Skeletal muscle satellite cell (primary cell): ENCODE results near the gene NDUFB4.
"Not testable (repeated sequence)": the region's sequence is repeated elsewhere in the genome, so short reads cannot be mapped to it uniquely, and the experiment has no call there.

Experiments used
- H3K27me3 ChIP-seq: 2 replicates; pipeline ENCODE4 v1.7.0; 2013; ENCODE audit warnings: low read length; ENCODE audit not compliant: control insufficient read depth, insufficient read depth
- H3K36me3 ChIP-seq: 2 replicates; pipeline ENCODE4 v1.7.0; 2013; ENCODE audit warnings: mild to moderate bottlenecking, control low read depth, low read length; ENCODE audit not compliant: insufficient read depth
- H3K4me1 ChIP-seq: 2 replicates; pipeline ENCODE4 v1.7.0; 2013; ENCODE audit warnings: low read length; ENCODE audit not compliant: control insufficient read depth, insufficient read depth
- H3K4me2 ChIP-seq: 2 replicates; pipeline ENCODE4 v1.7.0; 2013; ENCODE audit warnings: mild to moderate bottlenecking, low read length
- H3K4me3 ChIP-seq: 2 replicates; pipeline ENCODE4 v1.7.0; 2013; ENCODE audit warnings: low read length
- H3K9ac ChIP-seq: 2 replicates; pipeline ENCODE4 v1.7.0; 2013; ENCODE audit warnings: mild to moderate bottlenecking, low read depth, low read length, moderate library complexity
- H3K9me3 ChIP-seq: replicated peaks from 2 replicates; pipeline ENCODE4 v1.7.0; 2013; ENCODE audit warnings: mild to moderate bottlenecking, control low read depth, low read length

NDUFB4 gene

DNA sequence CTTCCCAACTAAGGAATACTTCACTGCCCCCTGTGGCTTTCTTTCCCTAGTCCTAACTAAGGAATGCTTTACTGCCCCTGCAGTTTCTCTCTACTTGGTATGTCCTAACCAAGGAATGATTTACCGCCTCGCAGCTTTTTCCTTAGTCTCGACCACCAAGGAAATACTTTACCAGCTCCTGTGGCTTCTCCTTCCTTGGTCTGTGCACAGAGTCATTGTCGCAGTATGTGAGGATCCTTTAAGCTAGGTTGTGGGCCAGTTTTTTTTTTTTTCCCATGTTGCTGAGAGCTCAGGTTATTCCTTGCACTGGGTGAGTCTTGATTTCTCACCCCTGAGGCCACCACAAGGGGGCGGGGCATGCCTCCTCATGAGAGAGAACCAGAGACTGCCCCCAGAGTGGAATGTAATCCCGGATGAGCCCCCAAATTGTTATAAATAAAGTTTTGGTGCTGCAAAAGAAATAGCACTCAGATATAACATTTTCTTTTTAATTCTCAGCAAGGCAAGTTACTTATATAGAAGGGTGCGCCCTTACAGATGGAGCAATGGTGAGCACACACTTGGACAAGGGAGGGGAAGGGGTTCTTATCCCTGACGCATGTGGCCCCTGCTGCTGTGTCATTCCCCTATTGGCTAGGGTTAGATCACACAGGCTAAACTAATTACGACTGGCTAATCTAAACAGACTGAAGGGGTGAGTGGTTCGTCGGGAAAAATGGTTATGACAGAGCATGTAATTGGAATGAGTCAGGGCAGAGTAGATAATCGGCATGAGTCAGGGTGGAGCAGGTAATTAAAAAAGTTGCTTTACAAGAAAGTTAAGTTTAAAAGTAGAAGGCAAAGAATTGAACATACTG is 27.0 kb downstream of the NDUFB4 start:
- Histone ChIP-seq H3K9ac (no peak overlapping the region), H3K36me3 (no peaks in the 10 kb centered on the region), H3K9me3 (peaks cover 4% of the 10 kb centered on the region), H3K4me2 (no peak overlapping the region), H3K27me3 (no peaks in the 10 kb centered on the region), H3K4me3 (no peak overlapping the region), H3K4me1 (no peaks in the 10 kb centered on the region)

DNA sequence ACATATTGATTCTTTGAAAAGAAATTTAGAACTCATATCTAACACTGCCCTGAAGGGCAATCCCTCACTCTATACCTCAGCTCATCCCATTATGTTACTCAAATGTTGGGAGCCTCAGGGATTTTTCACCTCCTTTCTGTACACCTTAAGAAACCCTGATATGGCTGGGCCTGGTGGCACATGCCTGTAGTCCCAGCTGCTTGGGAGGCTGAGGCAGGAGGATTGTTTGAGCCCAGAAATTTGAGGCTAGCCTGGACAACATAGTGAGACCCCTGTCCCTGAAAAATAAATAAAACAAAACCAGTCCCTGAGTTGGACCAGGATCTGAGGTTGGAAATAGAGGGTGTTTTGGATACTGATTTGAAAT is 27.6 kb downstream of the NDUFB4 start:
- Histone ChIP-seq H3K4me3 (no peak overlapping the region), H3K36me3 (no peaks in the 10 kb centered on the region), H3K9me3 (peaks cover 4% of the 10 kb centered on the region), H3K9ac (no peak overlapping the region), H3K27me3 (no peaks in the 10 kb centered on the region), H3K4me2 (no peak overlapping the region), H3K4me1 (no peaks in the 10 kb centered on the region)

DNA sequence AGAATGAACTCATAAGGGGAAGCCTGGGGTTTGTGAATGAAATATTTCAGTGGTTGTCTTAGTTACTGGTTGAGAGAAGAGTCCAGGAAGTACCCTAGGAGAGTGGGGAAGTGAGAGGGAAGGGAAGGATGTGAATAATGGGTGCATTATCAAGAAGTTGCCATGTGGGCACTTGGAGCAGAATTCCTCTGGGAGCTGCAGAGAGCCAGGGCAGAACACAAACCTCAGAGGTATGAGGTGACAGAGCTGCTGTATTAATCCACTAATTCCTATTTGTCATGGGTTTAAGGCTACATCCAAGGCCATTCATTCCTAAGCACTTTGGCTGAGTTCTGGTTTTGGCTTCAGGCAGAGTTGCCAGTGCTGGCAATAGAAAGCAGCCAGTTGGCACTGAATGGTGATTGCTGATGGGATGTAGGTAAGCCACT is 29.0 kb downstream of the NDUFB4 start:
- H3K4me2 ChIP-seq, result no peak overlapping the region
- no peak overlapping the region for H3K4me3 ChIP-seq
- H3K9me3 ChIP-seq, result peaks cover 4% of the 10 kb centered on the region
- no peaks in the 10 kb centered on the region for H3K36me3 ChIP-seq
- H3K9ac ChIP-seq, result no peak overlapping the region
- no peaks in the 10 kb centered on the region for H3K4me1 ChIP-seq
- H3K27me3 ChIP-seq, result no peaks in the 10 kb centered on the region

DNA sequence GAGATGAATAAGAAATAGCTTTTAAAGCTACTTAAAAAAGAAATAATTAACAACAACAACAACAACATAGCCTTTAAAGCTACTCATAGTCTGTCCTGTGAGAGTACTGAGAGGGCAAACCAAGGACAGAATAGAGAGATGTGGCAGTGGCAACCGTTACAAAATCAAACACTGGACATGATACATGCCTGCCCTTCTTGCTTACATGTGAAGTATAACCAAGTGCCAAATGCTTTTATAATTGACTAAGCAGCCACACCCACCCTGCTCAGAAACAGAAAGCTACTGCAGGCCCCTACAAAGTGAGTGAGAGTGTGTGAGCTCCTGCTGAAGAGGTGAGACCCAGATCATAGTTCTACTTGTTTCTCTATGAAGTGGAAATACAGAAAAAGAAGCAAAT is 38.4 kb downstream of the NDUFB4 start:
- H3K36me3 ChIP-seq, result no peaks in the 10 kb centered on the region
- H3K9me3 ChIP-seq, result no peaks in the 10 kb centered on the region
- no peak overlapping the region for H3K4me2 ChIP-seq
- no peak overlapping the region for H3K9ac ChIP-seq
- H3K27me3 ChIP-seq, result no peaks in the 10 kb centered on the region
- H3K4me3 ChIP-seq, result no peak overlapping the region
- H3K4me1 ChIP-seq, result no peaks in the 10 kb centered on the region

DNA sequence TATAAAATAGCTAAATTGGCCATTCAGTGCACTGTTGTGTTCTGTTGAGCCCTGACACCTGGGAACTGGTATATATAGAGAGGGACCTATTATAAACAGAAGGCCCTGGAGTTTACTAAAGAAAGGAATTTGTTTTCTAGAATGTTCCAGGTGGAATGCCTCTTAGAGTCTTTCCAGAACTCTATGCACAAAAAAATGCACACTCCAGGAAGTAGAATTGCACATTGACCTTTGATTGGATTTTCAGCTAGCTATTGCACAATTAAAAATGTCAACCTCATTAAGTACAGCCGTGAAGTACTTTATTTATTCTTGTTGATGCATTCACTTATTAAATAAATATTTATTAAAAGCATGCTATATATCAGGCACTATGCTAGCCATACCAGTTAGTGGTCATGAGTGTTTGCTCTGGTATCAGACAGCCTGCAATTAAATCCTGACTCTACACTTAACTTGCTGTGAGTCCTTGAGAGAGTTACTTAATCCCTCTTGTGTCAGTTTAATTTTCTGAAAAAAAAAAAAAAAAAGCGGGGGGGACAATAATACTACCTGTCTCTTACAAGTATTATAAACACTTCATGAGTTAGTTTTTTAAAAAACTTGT is 40.8 kb downstream of the NDUFB4 start:
- Histone ChIP-seq H3K4me2 (no peak overlapping the region), H3K36me3 (no peaks in the 10 kb centered on the region), H3K27me3 (no peaks in the 10 kb centered on the region), H3K4me1 (no peaks in the 10 kb centered on the region), H3K9ac (no peak overlapping the region), H3K4me3 (no peak overlapping the region), H3K9me3 (no peaks in the 10 kb centered on the region)

DNA sequence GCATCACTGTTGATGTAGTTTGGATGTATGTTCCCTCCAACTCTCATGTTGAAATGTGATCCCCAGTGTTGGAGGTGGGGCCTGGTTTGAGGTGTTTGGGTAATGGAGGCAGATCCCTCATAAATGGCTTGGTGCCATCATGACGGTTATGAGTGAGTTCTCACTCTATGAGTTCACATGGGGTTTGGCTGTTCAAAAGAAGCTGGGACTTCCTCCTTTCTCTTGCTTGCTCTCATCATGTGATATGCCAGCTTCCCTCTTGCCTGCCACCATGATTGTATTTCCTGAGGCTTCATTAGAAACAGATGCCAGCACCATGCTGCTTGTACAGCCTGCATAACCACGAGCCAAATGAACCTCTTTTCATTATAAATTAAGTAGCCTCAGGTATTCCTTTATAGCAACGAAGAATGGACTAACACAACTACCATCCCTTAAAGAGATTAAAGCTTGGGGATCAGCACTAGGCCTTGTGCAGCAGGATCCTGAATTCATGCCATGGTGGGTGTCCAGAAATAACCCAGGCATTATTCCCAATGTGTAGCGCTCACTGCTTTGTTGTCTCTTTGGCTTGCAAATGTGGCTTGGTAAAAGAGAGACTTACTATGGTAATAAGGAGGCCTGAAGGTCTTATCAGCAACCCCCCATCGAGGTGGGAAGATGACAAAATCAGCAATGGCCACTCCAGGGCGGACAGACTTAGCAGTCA is 41.9 kb downstream of the NDUFB4 start:
- H3K9me3 ChIP-seq, result no peaks in the 10 kb centered on the region
- no peak overlapping the region for H3K4me2 ChIP-seq
- H3K36me3 ChIP-seq, result no peaks in the 10 kb centered on the region
- H3K9ac ChIP-seq, result no peak overlapping the region
- H3K4me3 ChIP-seq, result no peak overlapping the region
- H3K27me3 ChIP-seq, result no peaks in the 10 kb centered on the region
- H3K4me1 ChIP-seq, result peaks cover 3% of the 10 kb centered on the region

DNA sequence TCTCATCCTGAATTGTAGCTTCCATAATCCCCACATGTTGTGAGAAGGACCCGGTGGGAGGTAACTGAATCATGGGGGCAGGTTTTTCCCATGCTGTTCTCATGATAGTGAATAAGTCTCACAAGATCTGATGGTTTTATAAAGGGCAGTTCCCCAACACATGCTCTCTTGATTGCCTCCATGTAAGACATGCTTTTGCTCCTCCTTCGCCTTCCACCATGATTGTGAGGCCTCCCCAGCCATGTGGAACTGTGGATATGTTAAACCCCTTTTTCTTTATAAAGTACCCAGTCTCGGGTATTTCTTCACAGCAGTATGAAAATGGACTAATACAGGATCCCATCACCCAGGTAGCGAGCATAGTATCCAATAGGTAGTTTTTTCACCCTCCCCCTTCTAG is 42.7 kb downstream of the NDUFB4 start:
- not testable (repeated sequence) for H3K4me3 ChIP-seq, H3K27me3 ChIP-seq, H3K9me3 ChIP-seq, H3K36me3 ChIP-seq, H3K9ac ChIP-seq, H3K4me2 ChIP-seq, H3K4me1 ChIP-seq

DNA sequence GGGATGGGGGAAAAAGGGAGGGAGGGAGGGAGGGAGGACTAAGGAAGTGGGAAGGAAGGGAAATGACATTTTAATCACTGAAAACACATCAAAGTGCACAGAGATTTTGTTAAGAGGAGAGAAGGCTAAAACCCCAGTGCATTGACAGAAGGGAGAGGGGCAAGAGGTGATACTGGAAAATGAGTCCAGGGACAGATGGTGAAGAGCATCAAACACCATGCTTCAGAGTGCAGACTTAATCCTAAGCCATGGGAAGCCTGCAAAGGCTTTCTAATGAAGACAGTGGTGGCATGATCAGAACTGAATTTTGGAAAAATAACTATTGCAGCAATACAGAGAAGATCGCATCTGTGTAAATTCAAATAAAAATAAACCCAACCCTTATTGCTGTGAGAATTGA is 44.1 kb downstream of the NDUFB4 start:
- H3K36me3 ChIP-seq, result no peaks in the 10 kb centered on the region
- no peaks in the 10 kb centered on the region for H3K27me3 ChIP-seq
- no peak overlapping the region for H3K4me3 ChIP-seq

DNA sequence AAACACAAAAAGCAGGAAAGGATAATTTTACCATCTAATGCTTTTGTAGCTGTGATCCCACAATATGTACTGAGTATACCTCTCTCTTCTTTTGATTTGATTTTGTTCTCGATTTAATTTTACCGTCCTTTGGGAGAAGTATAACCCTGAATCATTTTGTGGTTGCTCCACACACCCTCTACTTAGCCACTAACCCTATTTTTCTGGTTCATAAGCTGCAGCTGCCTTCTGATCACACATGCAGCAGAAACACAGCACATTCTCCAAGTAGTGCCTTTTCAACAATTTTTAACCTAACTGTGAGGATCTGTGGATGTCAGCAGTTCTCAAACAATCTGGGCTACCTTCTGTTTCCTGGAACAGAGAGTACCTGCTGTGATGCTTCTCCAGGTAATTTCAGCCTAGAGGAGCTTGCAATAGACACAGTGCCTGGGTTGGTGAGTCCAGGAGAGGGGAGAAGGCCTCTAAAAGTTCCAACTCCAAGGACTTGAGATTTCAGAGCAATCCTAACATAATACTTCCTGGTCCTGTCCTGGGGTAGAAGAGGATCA is 45.6 kb downstream of the NDUFB4 start:
- Histone ChIP-seq H3K4me1 (peaks cover 6% of the 10 kb centered on the region), H3K36me3 (no peaks in the 10 kb centered on the region), H3K9ac (no peak overlapping the region), H3K27me3 (no peaks in the 10 kb centered on the region), H3K9me3 (no peaks in the 10 kb centered on the region), H3K4me3 (no peak overlapping the region), H3K4me2 (no peak overlapping the region)

More for the DNA sequence above, 44.1 kb downstream of the NDUFB4 start:
- H3K4me2 ChIP-seq, result no peak overlapping the region
- H3K9me3 ChIP-seq, result no peaks in the 10 kb centered on the region
- H3K9ac ChIP-seq, result no peak overlapping the region
- peaks cover 6% of the 10 kb centered on the region for H3K4me1 ChIP-seq

DNA sequence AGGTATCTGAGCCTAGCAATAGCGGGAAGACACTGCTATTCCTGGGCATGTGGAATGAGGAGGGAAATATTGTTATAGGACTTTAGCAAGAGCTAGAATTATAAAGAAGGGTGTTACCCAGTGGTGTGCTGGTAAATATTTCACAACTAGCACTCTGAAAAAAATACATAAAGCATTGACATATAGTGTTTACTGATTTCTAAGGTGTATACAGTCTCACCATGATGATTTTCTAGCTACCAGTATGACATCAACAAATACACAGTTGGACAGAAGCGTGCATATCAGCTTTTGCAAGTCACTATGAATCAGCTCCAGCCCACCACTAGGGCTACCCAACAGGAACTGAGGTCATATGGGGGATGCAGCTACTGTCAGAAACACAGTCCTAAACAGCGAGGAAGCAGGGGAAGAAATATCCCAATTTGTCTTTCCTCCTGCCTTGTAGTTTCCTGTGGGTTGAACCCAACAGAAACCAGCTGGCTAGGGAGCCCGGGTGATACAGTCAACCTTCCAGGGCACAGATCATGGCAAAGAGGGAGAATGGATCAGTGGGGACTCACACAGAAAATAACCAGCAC is 46.3 kb downstream of the NDUFB4 start:
- Histone ChIP-seq H3K27me3 (no peaks in the 10 kb centered on the region), H3K36me3 (no peaks in the 10 kb centered on the region), H3K9ac (no peak overlapping the region), H3K4me1 (peaks cover 6% of the 10 kb centered on the region), H3K4me2 (no peak overlapping the region), H3K9me3 (no peaks in the 10 kb centered on the region), H3K4me3 (no peak overlapping the region)

DNA sequence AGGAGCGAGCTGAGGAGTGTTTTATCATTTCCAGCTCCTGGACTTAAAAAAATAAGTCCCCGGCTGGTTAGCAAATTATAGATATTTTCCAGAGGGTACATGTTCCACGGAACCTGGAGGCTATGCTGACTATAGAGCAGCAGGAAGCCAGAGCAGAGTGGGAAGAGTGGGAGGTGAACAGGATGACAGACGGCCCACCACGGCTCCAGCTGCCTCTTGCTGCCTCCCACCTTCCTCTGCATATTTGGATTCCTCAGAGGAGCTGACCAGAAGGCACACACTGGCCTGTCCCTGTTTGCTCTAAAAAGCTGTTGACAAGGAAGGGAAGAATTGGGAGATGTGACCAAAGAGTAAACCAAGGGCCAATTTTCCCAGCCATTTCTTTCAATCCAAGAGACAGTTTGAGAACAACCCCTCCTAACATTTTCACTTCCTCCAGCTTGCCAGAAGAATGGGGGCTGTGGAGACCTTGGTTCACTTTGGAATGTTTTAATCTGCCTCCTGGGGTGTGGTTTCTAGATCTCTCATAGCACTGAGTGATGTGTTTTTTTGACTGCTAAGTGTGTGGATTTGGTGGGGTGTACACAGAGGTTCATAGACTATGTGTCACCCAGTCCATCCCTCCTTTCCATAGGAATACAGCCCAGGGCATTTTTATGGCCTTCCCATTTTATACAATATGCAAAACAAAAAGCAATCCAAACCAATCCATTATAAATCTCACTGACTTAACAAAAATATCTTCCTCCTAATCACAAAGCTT is 49.1 kb downstream of the NDUFB4 start:
- Histone ChIP-seq H3K4me3 (no peak overlapping the region), H3K36me3 (no peaks in the 10 kb centered on the region), H3K4me1 (peaks cover 6% of the 10 kb centered on the region), H3K27me3 (no peaks in the 10 kb centered on the region), H3K4me2 (no peak overlapping the region), H3K9me3 (no peaks in the 10 kb centered on the region), H3K9ac (no peak overlapping the region)
